Measurements from ENCODE around the gene MEIKIN.
A peak's percentile ranks its signal among the peaks of the same experiment; 100 is the strongest.

Gene MEIKIN

DNA sequence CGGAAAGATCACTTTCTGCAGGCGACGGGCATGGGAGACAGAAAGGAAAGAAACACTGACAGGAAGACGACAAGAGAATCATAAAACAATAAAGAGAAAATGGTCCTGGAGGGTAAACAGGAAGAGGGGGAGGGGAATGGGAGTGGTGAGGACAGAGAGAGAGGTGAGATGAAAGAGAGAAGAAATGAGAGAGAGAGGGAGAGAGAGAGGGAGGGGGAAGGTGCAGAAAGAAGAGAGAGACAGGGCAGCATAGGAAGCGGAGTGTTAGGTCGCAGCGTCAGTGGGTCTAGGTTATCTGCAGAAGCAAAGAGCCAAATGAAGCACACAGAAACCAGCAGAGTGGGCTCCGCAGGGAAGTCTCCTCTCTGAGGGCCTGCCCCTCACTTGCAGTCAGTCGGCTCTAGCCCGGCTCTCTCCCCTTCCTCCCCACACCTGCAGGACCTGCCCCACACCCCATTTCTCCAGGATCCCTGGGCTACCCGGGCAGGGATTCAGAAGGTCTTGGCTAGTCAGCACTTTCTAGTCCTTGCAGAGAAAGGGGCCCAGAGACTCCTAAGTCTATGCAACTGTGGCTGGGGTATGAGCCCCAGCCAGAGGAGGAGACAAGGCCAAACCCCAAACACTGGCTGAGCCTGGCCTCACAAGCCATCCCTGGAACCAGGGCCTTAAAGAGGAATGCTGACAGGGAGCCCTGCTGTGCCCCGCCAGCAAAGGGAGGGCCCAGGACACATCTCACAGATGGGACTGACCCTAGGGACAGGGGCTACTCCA lies 29.7 kb upstream of the MEIKIN start:
- DNase-seq: no peak
- in situ Hi-C loops (cut with MboI; ENCODE audit: low pct_unique_long_range_greater_than_20kb, low sequenced_read_pairs): no loop called here

DNA sequence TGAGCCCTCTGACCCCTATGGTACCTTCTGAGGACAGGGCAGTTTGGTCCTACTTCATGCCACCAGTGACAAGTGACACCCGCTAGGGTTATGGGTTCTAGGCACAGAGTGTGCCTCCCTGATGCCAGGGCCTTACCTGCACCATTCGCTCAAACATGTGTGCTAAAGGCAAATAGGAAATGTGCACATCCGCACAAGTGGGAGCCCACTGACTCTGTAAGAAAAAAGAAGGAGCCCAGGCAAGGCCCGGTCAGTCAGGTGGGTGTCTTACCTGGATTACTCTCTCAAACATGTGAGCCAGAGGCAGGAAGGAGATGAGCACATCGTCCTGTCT lies 29.1 kb upstream of the MEIKIN start:
- in situ Hi-C loops (cut with MboI; ENCODE audit: low pct_unique_long_range_greater_than_20kb, low sequenced_read_pairs): no loop called here
- no peak for DNase-seq

DNA sequence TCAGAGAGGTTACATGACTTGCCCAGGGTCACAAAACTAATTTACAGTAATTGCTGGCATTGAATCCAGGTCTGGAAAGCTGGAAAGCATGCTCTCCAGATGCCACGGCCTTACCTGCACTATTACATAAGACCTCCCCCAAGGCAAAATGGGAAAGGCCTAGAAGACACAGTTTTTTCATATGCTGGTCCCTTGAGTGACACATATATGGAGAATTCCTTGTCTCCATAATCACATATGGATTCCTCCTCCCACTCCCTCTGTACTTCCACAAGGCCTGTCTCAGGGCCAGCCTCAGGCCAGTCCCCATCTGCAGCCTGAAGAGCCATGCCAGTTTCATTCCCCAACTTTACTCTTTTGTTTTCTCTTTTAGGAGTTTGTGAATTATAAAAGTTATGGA lies 28.6 kb upstream of the MEIKIN start:
- no peak for DNase-seq
- in situ Hi-C loops (cut with MboI; ENCODE audit: low pct_unique_long_range_greater_than_20kb, low sequenced_read_pairs): no loop called here

DNA sequence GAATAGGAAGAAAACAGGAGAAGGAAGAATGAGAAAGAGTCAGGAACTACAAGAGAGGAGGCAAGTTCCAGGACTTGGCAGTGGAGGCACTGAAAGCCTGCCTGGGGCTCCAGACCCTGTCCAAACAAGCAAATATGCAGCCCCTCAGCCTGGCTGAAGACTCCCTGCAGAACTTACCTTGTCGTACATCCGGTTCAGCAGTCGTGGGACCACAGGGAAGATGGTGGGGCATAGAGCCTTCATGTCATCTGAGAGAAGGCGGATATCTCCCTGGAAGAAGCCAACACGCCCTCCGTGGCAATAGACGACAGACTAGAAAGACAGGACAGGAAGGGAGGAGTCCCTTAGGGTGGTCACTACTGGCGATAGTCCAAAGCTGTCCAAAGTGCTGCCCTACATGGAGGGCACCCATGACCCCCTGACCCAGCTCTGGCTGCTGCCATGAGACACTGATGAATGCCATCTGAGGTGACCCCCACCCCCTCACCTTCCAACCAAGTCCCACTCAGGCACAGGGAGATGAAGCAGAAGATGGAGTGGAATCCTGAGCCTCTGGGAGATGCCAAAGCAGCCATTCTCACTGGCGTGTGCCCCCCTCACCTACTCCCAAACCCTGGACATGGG lies 27.7 kb upstream of the MEIKIN start:
- DNase-seq: no peak
- in situ Hi-C loops (cut with MboI; ENCODE audit: low pct_unique_long_range_greater_than_20kb, low sequenced_read_pairs): no loop called here

DNA sequence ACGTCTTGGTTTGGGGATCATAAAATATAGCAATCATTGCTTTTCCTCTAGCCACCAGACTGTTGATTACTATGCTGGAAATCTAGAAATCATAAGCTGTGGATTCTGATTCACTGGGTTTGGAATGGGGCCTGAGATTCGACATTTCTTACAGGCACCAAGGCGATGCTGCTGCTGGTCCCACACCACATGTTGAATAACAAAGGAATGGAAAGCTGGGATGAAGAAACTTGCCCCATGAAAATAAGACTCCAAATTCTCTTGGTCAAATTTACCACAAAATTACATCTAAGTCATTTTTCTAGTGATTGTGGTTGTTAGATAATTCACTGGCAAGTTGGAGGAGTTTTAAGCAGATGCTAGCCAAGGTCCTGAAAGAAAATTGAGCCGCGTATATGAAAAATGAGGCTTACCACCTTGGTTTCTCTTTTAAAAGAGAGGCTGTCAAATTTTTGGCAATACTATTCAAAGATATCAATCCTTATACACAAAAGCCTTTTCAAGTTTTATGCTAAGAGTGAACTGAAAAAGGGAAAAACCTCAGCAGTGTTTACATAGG lies 23.0 kb upstream of the MEIKIN start:
- no peak for DNase-seq
- in situ Hi-C loops (cut with MboI; ENCODE audit: low pct_unique_long_range_greater_than_20kb, low sequenced_read_pairs): no loop called here

DNA sequence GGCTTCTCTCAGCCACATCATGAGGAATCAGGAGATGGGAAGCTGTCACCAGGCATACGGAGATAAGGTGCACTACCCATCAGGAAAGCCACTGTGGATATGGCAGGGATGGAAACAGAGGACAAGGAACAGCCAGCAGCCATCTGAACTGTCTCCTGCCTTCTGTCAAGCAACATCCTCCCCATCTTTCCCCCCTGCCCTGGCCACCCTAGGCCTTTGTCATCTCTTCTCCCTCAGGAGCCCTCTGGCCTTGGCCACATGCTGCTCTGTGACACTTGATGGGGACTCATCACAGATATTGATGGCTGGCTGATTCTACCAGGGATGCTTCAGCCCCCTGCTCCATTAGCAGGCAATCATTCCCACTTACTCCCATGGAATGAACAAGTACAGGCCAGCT lies 21.1 kb upstream of the MEIKIN start:
- in situ Hi-C loops (cut with MboI; ENCODE audit: low pct_unique_long_range_greater_than_20kb, low sequenced_read_pairs): no loop called here

DNA sequence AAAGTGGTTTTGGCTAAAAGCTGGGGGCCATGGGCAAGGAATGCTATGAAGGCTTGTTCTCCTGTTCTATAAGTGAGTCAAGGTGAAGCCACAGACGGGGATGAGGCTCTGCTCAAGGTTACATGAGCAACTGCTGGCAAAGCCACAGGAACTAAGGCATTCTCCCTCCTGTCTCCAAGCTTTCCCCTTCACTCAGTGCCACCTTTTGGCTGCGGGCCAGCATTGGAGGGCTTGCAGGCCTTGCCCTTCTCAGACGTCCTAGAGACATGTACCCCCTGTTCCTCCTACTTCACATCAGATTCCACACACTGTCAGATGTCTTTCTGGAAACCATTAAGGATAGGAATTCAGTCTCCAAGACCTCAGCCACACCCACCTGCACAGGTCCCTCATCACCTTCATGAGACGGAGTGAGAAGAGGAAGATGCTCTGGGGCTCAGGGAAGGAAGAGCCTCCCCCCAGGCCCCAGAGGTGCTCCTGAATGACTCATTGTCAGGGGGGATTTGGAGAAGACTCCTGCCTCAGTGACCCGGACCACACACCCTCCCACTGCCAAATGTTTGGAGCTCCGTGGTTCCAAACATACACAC lies 20.5 kb upstream of the MEIKIN start:
- no peak for DNase-seq
- in situ Hi-C loops (cut with MboI; ENCODE audit: low pct_unique_long_range_greater_than_20kb, low sequenced_read_pairs): no loop called here

More for the DNA sequence above, 21.1 kb upstream of the MEIKIN start:
- no peak for DNase-seq

DNA sequence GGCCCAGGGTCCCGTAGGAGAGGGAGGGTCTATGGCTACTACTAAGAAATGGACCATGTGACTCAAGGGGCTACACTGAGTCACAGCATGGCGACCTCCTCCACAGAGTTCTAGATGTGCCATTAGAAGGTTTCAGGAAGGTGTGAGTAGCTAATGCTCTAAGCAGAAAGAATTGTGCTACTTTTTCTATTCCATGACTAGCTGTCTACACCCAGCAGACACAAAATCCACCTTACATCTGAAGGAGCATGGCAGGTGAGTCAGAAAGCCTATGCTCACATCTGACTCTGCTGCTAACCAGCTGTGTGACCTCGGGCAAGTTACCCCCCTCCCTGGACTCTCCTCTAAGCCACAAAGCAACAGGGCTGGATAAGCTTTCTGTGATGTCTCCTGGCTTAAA lies 14.4 kb upstream of the MEIKIN start:
- DNase-seq: no peak
- in situ Hi-C loops (cut with MboI; ENCODE audit: low pct_unique_long_range_greater_than_20kb, low sequenced_read_pairs): no loop called here

DNA sequence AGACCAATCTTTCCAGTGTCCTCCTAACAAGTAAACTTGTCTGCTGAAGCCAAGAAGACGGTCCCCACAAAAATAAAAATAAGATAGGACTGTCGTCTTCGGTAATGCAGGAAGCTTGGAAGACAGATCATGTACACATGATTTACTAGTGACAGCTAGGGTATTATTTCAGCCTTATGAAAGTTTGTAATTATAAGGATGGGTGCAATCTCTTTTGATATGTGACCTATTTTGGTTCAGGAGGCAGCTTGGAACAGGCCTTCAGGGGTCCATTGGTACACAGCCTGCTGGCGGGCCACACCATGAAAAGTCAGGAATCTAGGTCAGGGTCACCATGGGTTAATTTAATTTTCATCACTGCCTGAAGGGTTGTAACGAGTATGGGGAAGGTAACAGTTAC lies 13.7 kb upstream of the MEIKIN start:
- DNase-seq: no peak
- in situ Hi-C loops (cut with MboI; ENCODE audit: low pct_unique_long_range_greater_than_20kb, low sequenced_read_pairs): no loop called here

DNA sequence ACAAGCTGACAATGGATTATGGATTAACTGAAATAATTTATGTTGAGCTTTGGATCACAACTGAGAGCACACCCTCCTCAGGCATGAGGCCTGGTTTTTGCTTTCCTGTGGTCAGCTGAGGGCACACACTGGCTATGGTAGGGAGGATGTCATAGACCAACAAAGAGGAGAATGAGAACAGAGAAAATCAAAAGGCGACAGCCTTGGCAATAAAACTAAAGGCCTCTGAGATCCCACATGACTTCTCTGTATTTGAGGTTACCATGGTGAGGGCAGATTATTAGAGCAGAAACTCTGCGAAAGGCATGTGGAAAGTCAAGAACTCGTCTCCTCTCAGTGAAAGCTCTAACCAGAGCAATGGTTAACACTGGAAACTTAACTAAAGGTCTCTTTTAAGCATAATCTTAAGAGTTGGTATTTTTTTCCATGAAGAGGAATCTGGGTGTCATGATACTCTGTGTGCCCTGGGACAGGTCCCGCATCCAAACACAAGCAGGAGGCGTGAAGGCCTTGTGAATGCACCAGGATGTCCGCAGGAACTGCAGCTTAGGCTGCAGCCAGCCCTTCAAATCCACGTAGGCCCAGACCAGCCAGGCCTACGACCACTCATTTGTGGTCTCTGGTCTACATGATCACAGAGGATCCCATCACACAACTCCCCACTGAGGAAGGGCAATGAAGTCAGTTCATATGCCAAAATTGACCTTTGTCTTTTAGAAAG lies 12.4 kb upstream of the MEIKIN start:
- in situ Hi-C loops (cut with MboI; ENCODE audit: low pct_unique_long_range_greater_than_20kb, low sequenced_read_pairs): no loop called here
- DNase-seq: no peak

DNA sequence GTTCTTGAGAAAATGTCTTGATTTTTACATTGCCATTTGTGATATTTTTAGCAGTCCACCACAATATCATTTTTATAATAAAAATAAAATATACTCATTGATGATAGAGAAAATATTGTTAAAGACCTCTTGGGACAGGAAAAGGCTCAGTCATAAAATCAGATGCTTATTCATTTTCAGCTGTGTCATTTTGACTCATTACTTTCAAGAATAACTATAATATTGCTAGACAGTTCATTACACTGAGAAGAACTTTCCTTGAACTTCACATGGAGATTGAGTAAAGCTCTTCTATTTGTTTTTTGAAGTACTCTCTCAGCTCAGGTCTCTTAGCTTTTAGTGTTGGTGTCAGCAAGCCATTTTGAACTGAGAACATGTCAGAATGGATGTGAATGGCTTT lies 8.5 kb upstream of the MEIKIN start:
- no peak for DNase-seq
- in situ Hi-C loops (cut with MboI; ENCODE audit: low pct_unique_long_range_greater_than_20kb, low sequenced_read_pairs): no loop called here

DNA sequence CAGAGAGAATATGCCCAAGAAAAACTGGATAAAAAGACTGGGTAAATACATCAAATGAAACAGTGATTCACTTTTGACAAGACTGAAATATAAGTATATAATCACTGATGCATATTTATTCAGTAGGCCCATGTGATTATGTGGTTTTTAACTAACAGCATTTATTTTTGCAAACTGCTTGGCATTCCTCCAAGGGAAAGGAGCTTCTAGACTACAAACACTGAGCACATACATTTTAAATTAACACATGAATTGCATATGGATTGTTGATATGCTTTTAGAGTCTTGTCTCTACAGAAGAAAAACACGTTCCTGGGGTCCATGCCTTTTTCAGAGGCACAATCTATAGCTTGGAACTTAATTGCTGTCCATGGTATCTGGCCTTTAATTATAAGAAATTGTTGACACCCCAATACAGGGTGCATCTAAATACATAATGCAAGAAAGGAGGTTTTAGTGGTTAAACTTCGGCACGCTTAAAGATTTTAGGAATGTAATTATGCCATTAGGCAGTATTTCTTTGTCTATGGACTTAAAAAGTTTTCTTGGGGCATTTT lies 6.9 kb upstream of the MEIKIN start:
- DNase-seq: no peak
- in situ Hi-C loops (cut with MboI; ENCODE audit: low pct_unique_long_range_greater_than_20kb, low sequenced_read_pairs): no loop called here

DNA sequence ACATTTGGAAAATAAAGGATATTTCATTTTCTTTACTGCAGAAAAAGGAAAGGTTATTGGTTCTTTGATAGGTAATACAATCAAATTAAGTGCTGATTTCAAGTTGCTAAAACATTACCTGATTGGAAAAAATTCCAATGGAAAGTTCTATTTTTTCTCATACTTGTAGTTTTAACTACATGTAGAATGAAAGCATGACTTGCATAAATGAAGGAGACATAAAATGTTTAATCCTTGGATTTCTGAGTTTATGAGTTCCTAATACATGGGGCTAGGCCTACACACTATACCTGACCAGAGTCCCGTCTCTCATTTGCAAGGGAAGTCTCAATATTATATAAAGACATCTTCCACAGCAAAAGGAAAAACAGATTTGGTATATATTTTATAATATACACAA lies 5.2 kb upstream of the MEIKIN start:
- in situ Hi-C loops (cut with MboI; ENCODE audit: low pct_unique_long_range_greater_than_20kb, low sequenced_read_pairs): no loop called here
- DNase-seq: no peak

DNA sequence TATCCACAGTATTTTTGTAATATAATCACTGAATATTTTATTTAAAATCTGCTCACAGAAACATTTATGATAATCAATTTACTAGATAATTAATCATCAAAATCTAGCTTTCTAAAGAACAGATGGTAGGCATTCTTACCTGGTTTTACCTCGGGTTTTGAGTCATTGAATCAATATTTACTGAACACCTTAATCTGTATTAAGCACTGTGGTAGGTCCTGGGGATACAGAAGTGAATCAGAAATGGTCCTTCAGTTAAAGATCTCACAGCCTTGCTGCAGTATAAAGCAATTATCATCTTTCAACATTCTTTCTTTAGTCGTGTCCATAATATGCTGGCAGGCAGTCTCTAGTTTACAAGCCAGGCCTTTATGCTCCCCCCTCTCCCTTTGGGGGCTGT lies 2.0 kb upstream of the MEIKIN start:
- DNase-seq: no peak
- in situ Hi-C loops (cut with MboI; ENCODE audit: low pct_unique_long_range_greater_than_20kb, low sequenced_read_pairs): no loop called here

DNA sequence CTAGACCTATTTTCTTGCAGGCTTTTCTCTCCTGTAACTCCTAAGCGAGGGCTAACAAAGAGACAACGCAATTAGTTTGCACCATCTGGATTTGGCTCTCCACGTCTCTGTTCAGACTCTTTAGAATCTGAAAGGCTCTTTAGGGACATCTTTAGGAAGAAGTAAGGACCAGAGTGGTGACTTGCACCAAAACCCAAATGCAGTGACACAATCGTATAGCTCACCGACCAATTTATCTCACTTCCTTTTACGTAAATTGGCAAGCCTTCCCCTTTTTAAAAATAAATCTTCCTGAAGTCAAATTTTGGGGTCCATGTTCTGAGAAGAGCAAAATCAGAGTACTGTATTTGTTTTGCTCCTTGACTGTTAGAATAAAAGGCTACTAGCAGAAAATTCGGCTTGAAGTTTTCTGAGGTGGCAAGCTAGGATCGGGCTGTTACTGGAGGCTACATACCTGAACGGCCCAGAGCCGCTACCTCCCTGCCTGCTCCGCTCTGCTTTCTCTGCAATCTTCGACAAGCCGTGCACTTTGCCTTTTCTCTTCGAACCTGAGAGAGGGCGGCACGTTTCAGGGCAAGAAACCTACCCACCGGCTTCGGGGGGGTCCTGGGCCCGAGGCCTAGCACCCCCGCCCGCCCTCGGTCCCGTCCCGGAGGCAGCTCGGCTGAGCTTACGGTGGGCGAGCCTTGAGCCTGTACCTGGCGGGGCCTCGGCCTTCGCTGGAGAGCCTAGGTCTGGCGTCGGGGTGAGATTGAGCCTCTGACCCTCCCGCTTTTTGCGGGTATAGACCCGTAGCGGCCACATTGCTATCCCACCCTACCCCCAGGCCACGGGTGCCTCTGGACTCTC lies 537 bp downstream of the MEIKIN start:
- peak; percentile 42 for DNase-seq
- in situ Hi-C loops (cut with MboI; ENCODE audit: low pct_unique_long_range_greater_than_20kb, low sequenced_read_pairs): no loop called here

DNA sequence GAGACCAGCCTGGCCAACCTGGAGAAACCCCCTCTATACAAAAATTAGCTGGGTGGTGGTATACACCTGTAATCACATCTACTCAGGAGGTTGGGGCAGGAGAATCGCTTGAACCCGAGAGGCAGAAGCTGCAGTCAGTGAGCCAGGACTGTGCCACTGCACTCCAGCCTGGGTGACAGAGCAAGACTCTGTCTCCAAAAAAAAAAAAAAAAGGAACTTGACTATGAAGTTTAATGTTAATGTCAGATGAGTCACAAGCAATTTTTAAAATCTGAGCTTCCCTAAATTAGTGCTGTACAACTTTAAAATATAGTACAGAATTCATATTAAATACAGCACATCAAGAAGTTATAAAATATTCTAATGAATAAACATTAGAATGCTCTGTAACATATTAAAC lies 1.5 kb downstream of the MEIKIN start:
- DNase-seq: peak; percentile 51

DNA sequence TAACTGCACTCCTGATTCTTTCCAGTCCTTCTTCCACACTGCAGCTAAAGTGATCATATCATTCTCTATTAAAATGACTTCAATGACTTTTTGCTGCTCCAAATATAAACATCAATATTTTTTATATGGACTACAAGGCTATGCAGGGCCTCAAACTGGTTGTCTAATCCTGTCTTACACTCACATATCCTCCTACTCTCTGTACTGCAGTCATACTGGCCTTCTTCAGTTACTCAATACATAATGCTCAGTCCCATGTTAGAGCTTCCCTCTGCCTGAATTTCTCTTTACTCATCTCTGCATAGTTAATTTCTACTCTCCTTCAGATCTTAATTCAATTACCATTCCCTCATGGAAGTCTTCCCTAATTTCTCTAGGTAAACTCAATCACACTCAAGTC lies 3.4 kb downstream of the MEIKIN start:
- DNase-seq: no peak
- in situ Hi-C loops (cut with MboI; ENCODE audit: low pct_unique_long_range_greater_than_20kb, low sequenced_read_pairs): no loop called here

More for the DNA sequence above, 1.5 kb downstream of the MEIKIN start:
- in situ Hi-C loops (cut with MboI; ENCODE audit: low pct_unique_long_range_greater_than_20kb, low sequenced_read_pairs): no loop called here

DNA sequence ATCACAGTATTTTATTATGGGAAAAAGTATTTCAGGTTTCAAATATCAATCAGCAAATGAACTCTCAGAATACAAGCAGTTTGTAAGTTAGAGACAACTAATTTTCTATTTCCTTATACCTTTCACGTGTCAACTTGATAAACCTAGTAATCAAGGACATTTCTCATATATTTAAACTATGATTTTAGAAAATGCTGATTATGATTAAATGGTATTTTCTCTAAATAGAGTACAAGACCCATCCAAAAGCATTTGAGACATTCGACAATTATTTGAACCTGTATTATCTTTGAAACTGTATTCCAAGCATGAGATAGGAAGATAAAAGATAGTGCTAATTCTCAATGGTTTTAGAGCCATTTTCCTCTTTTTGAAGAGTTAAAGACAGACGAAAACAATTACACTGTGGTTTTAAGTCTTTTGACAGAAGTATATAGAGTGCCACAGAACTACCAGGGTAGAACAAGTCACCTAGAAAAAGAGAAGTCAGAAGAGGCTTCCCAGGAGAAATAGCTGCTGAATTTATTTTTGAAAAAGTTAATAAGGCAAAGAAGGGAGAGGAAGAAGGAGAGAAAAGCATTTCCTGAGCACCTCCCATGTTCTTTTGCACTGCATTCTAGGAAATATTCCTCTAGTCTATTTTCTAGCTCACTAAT lies 5.6 kb downstream of the MEIKIN start:
- peak; percentile 60 for DNase-seq
- in situ Hi-C loops (cut with MboI; ENCODE audit: low pct_unique_long_range_greater_than_20kb, low sequenced_read_pairs): no loop called here
